IMR-90 (cell line): Measurements from ENCODE around the gene MYOM1. TPM values are rescaled to one million over a fixed set of nuclear protein-coding genes. Genes with fewer than 3 reads are reported as not detected.

Source experiments
- ATAC-seq: fragments of 200-7000 bp; cut with Tn5 transposase; 2 replicates; pipeline ENCODE4 v1.9.1; 2020; ENCODE audit warnings: low read depth, mild to moderate bottlenecking, moderate library complexity
- BruUV-seq: library from RNA; stranded (reverse); fragments of 400-500 nt; replicated peaks from 2 replicates; lab custom pipeline; 2021; lab: Mats Ljungman, UMichigan
- CTCF ChIA-PET: fragments of 300-600 bp; formaldehyde crosslinking; extraction: SDS; loops from one replicate; lab custom pipeline; 2021; ENCODE audit warnings: antibody characterized with exemption; lab: Yijun Ruan, JAX
- POLR2A ChIA-PET: fragments of 300-600 bp; sonication (Branson Sonifier 250); formaldehyde crosslinking; loops from one replicate; lab custom pipeline; 2022; ENCODE audit warnings: antibody characterized with exemption; ENCODE audit not compliant: unreplicated experiment; lab: Charles Lee
- DNase-seq: peaks from one replicate; pipeline ENCODE4 v3.0.0; 2013
- H2AFZ ChIP-seq: replicated peaks from 2 replicates; pipeline ENCODE3; 2013; ENCODE audit warnings: low read length, mild to moderate bottlenecking; ENCODE audit not compliant: poor library complexity
- H2AK5ac ChIP-seq: 2 replicates; pipeline ENCODE4 v1.6.1; 2013; ENCODE audit warnings: low read depth, low read length, inconsistent platforms
- H2AK9ac ChIP-seq: replicated peaks from 2 replicates; pipeline ENCODE3; 2013; ENCODE audit warnings: mild to moderate bottlenecking, low read depth, low read length, moderate library complexity; ENCODE audit not compliant: poor library complexity
- H2BK120ac ChIP-seq: 2 replicates; pipeline ENCODE4 v1.6.1; 2013; ENCODE audit warnings: low read depth, low read length, inconsistent platforms
- H2BK15ac ChIP-seq: 3 replicates; pipeline ENCODE4 v1.6.1; 2013; ENCODE audit warnings: low read depth, low read length, inconsistent platforms
- H2BK20ac ChIP-seq: 2 replicates; pipeline ENCODE4 v1.6.1; 2013; ENCODE audit warnings: low read depth, mild to moderate bottlenecking, inconsistent platforms, low read length, moderate library complexity
- H2BK5ac ChIP-seq: 2 replicates; pipeline ENCODE4 v1.6.1; 2013; ENCODE audit warnings: mild to moderate bottlenecking, low read depth, low read length, inconsistent platforms; ENCODE audit not compliant: poor library complexity, severe bottlenecking
- H3K14ac ChIP-seq: replicated peaks from 2 replicates; pipeline ENCODE4 v1.6.1; 2013; ENCODE audit warnings: low read depth, low read length, inconsistent platforms
- H3K18ac ChIP-seq: 2 replicates; pipeline ENCODE4 v1.6.1; 2013; ENCODE audit warnings: low read depth, low read length, control low read depth
- H3K23ac ChIP-seq: 2 replicates; pipeline ENCODE4 v1.6.1; 2013; ENCODE audit warnings: low read depth, low read length, inconsistent platforms
- H3K27ac ChIP-seq: 2 replicates; pipeline ENCODE4 v1.5.1; 2013; ENCODE audit warnings: mild to moderate bottlenecking, control low read depth, low read length; ENCODE audit not compliant: insufficient read depth
- H3K27me3 ChIP-seq: 2 replicates; pipeline ENCODE4 v1.6.1; 2013; ENCODE audit warnings: low read length; ENCODE audit not compliant: control insufficient read depth, insufficient read depth
- H3K36me3 ChIP-seq: 2 replicates; pipeline ENCODE4 v1.6.1; 2013; ENCODE audit warnings: low read length, mixed read lengths; ENCODE audit not compliant: control insufficient read depth, insufficient read depth
- H3K4ac ChIP-seq: 2 replicates; pipeline ENCODE4 v1.6.1; 2013; ENCODE audit warnings: low read depth, low read length, inconsistent platforms
- H3K4me1 ChIP-seq: 2 replicates; pipeline ENCODE4 v1.6.1; 2013; ENCODE audit warnings: low read length, mixed read lengths; ENCODE audit not compliant: control insufficient read depth, insufficient read depth
- H3K4me2 ChIP-seq: 2 replicates; pipeline ENCODE4 v1.6.1; 2013; ENCODE audit warnings: low read depth, mild to moderate bottlenecking, control low read depth, low read length, moderate library complexity
- H3K4me3 ChIP-seq: 2 replicates; pipeline ENCODE4 v1.5.1; 2013; ENCODE audit warnings: low read depth, mild to moderate bottlenecking, control low read depth, low read length, moderate library complexity; ENCODE audit not compliant: insufficient read depth
- H3K56ac ChIP-seq: 2 replicates; pipeline ENCODE4 v1.6.1; 2013; ENCODE audit warnings: low read length, inconsistent platforms; ENCODE audit not compliant: insufficient read depth; ENCODE audit errors: extremely low read depth
- H3K79me1 ChIP-seq, 2 experiments: 2 replicates each; pipeline ENCODE4 v1.6.1; 2013; ENCODE audit warnings: low read length in 2 of 2, inconsistent platforms in 1 of 2, low read depth in 1 of 2
- H3K9ac ChIP-seq: 2 replicates; pipeline ENCODE4 v1.6.1; 2013; ENCODE audit warnings: low read depth, low read length, control low read depth
- H3K9me1 ChIP-seq: 2 replicates; pipeline ENCODE4 v1.6.1; 2013; ENCODE audit warnings: low read length, inconsistent platforms; ENCODE audit not compliant: insufficient read depth
- H3K9me3 ChIP-seq: 2 replicates; pipeline ENCODE4 v1.6.1; 2013; ENCODE audit warnings: low read length; ENCODE audit not compliant: control insufficient read depth, insufficient read depth
- H4K20me1 ChIP-seq: 2 replicates; pipeline ENCODE4 v1.6.1; 2013; ENCODE audit warnings: low read length, inconsistent platforms; ENCODE audit not compliant: insufficient read depth
- H4K5ac ChIP-seq: 2 replicates; pipeline ENCODE4 v1.6.1; 2013; ENCODE audit warnings: mild to moderate bottlenecking, low read depth, low read length, control low read depth
- H4K8ac ChIP-seq, 2 experiments: 2 replicates each; pipeline ENCODE4 v1.6.1; 2013; ENCODE audit warnings: low read depth in 2 of 2, low read length in 2 of 2, control low read depth in 1 of 2, inconsistent platforms in 1 of 2
- H4K91ac ChIP-seq: 2 replicates; pipeline ENCODE4 v1.6.1; 2013; ENCODE audit warnings: low read depth, low read length, inconsistent platforms; ENCODE audit not compliant: insufficient read depth
- BHLHE40 ChIP-seq: fragments of 150-350 bp; IDR thresholded peaks from 2 replicates; pipeline ENCODE4 v1.6.1; 2016; ENCODE audit warnings: mild to moderate bottlenecking, low read depth, low read length
- CEBPB ChIP-seq: IDR thresholded peaks from 2 replicates; pipeline ENCODE4 v1.6.1; 2012; ENCODE audit warnings: low read depth, low read length, improper control_type of control experiment
- CHD1 ChIP-seq: IDR thresholded peaks from 2 replicates; pipeline ENCODE4 v1.6.1; 2012; ENCODE audit warnings: low read depth, low read length, improper control_type of control experiment
- FOS ChIP-seq: fragments of 150-350 bp; IDR thresholded peaks from 2 replicates; pipeline ENCODE4 v1.6.1; 2016; ENCODE audit warnings: low read depth, low read length
- MAFK ChIP-seq: IDR thresholded peaks from 2 replicates; pipeline ENCODE4 v1.6.1; 2012; ENCODE audit warnings: low read depth, low read length, improper control_type of control experiment
- MAZ ChIP-seq: IDR thresholded peaks from 2 replicates; pipeline ENCODE4 v1.6.1; 2012; ENCODE audit warnings: low read depth, mild to moderate bottlenecking, low read length, improper control_type of control experiment, moderate library complexity, borderline replicate concordance
- MXI1 ChIP-seq: IDR thresholded peaks from 2 replicates; pipeline ENCODE4 v1.6.1; 2012; ENCODE audit warnings: low read depth, mild to moderate bottlenecking, low read length, moderate library complexity, borderline replicate concordance
- NFE2L2 ChIP-seq: fragments of 150-350 bp; IDR thresholded peaks from 2 replicates; pipeline ENCODE4 v1.6.1; 2016; ENCODE audit warnings: low read depth, mild to moderate bottlenecking, low read length
- POLR2A ChIP-seq: IDR thresholded peaks from 2 replicates; pipeline ENCODE4 v1.6.1; 2012; ENCODE audit warnings: mild to moderate bottlenecking, low read depth, low read length
- RAD21 ChIP-seq: IDR thresholded peaks from 2 replicates; pipeline ENCODE4 v1.6.1; 2012; ENCODE audit warnings: low read length, improper control_type of control experiment
- RCOR1 ChIP-seq: IDR thresholded peaks from 2 replicates; pipeline ENCODE4 v1.6.1; 2012; ENCODE audit warnings: mild to moderate bottlenecking, low read length, improper control_type of control experiment; ENCODE audit not compliant: insufficient replicate concordance
- RFX5 ChIP-seq: IDR thresholded peaks from 2 replicates; pipeline ENCODE4 v1.8.0; 2012; ENCODE audit warnings: low read depth, mild to moderate bottlenecking, low read length, moderate library complexity
- SMC3 ChIP-seq: fragments of 150-350 bp; IDR thresholded peaks from 2 replicates; pipeline ENCODE4 v1.6.1; 2016; ENCODE audit warnings: low read depth, mild to moderate bottlenecking, antibody characterized with exemption, low read length, moderate library complexity
- WGBS, 2 experiments: methylation state at CpG; one replicate each; pipeline versions ENCODE4 v1.1.5 to v1.1.7; 2013; ENCODE audit warnings: missing lambda C conversion rate in 2 of 2; ENCODE audit not compliant: insufficient read length in 1 of 2; ENCODE audit errors: extremely low coverage in 2 of 2; 5-methylcytosine and 5-hydroxymethylcytosine counted together
- dilution Hi-C: fragments of 300-500 bp; cut with HindIII; formaldehyde crosslinking; loops from one replicate; pipeline ENCODE4 v1.14.3; 2018; ENCODE audit warnings: low sequenced_read_pairs; ENCODE audit not compliant: unreplicated experiment
- in situ Hi-C: fragments of 300-500 bp; cut with MboI; formaldehyde crosslinking; loops from 3 replicates; pipeline ENCODE4 v1.14.3; 2019; ENCODE audit warnings: low sequenced_read_pairs, inconsistent platforms, mixed read lengths
- intact Hi-C: fragments of 100-400 bp; cut with micrococcal nuclease; formaldehyde crosslinking; loops from 2 replicates; pipeline ENCODE4 v1.10.0; 2022
- polyA plus RNA-seq, 3 experiments: library from polyadenylated mRNA; depleted of rRNA; stranded (reverse); fragments of >200 nt; gene quantifications; 2 replicates each; pipeline ENCODE4 v1.2.3, GENCODE V29; 2012; ENCODE audit warnings: low replicate concordance in 1 of 3
- total RNA-seq: library from RNA; depleted of rRNA; stranded (reverse); fragments of >200 nt; gene quantifications from 2 replicates; pipeline ENCODE4 v1.2.3, GENCODE V29; 2012
- TF ChIP-seq, protein P1 (sequence below): fragments of 150-350 bp; IDR thresholded peaks from 2 replicates; pipeline ENCODE4 v1.6.1; 2016; ENCODE audit warnings: low read depth, mild to moderate bottlenecking, low read length, moderate library complexity, borderline replicate concordance
- TF ChIP-seq, protein P2 (sequence below): fragments of 150-350 bp; IDR thresholded peaks from 2 replicates; pipeline ENCODE4 v1.6.1; 2017; ENCODE audit warnings: mild to moderate bottlenecking, antibody characterized with exemption, low read length, low read depth
- TF ChIP-seq, protein P3 (sequence below): conservative IDR thresholded peaks from 2 replicates; pipeline ENCODE4 v1.5.1; 2012; ENCODE audit warnings: mild to moderate bottlenecking, low read depth, low read length, improper control_type of control experiment

The MYOM1 gene
- total and polyA plus RNA-seq, 2 of the 4 experiments (the other 2 are of a cell fraction), result under 0.01 to 0.10 TPM

DNA sequence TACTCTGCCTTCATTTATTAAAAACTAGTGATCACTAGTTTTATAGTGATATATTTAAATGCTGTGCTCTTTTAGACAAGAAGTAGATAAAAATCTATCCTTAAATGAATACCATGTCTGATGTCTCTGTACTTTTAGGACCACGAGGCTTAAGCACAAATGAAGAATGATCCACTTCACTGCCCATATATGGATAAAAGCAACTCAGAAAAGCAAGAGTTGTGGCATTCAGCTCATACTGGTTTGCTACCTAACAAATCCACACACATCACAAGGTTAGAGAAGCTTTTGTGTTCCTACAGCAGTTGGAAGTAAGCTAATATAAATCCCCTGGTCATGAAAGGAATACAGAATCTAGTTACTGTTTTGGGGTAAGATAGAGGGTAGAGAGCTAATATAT is 134.2 kb downstream of the MYOM1 start:
- H3K79me1 ChIP-seq, result no peaks in the 10 kb centered on the region
- in situ Hi-C loops, result no loop called here
- no peaks in the 10 kb centered on the region; the same call in 1 of the 2 replicates for H3K27me3 ChIP-seq
- ChIA-PET CTCF (no interaction called here), POLR2A (no interaction called here)
- WGBS, 2 experiments, result no CpG with 5 or more reads among the region's 1 CpG
- no peak overlapping the region for H4K5ac ChIP-seq
- H2AK9ac ChIP-seq, result no peak overlapping the region
- H3K9me3 ChIP-seq, result no peaks in the 10 kb centered on the region
- peaks cover 1% of the 10 kb centered on the region; the same call in 1 of the 2 replicates for H3K4me1 ChIP-seq
- no peak overlapping the region for H2BK5ac ChIP-seq
- H4K91ac ChIP-seq, result no peak overlapping the region
- DNase-seq, result no peak
- peaks cover 9% of the 10 kb centered on the region; the same call in 1 of the 2 replicates for H3K9me1 ChIP-seq
- no peak overlapping the region for H3K18ac ChIP-seq
- no peaks in the 10 kb centered on the region for H4K20me1 ChIP-seq
- no peak for TF ChIP-seq MAZ
- TF ChIP-seq RCOR1, result no peak
- TF ChIP-seq, protein P1, sequence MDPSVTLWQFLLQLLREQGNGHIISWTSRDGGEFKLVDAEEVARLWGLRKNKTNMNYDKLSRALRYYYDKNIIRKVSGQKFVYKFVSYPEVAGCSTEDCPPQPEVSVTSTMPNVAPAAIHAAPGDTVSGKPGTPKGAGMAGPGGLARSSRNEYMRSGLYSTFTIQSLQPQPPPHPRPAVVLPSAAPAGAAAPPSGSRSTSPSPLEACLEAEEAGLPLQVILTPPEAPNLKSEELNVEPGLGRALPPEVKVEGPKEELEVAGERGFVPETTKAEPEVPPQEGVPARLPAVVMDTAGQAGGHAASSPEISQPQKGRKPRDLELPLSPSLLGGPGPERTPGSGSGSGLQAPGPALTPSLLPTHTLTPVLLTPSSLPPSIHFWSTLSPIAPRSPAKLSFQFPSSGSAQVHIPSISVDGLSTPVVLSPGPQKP, result no peak
- no peak for TF ChIP-seq FOS
- TF ChIP-seq RFX5, result no peak
- no peak for TF ChIP-seq MAFK
- TF ChIP-seq CEBPB, result no peak
- TF ChIP-seq RAD21, result no peak
- TF ChIP-seq MXI1, result no peak
- TF ChIP-seq, protein P2, sequence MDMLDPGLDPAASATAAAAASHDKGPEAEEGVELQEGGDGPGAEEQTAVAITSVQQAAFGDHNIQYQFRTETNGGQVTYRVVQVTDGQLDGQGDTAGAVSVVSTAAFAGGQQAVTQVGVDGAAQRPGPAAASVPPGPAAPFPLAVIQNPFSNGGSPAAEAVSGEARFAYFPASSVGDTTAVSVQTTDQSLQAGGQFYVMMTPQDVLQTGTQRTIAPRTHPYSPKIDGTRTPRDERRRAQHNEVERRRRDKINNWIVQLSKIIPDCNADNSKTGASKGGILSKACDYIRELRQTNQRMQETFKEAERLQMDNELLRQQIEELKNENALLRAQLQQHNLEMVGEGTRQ, result no peak
- TF ChIP-seq NFE2L2, result no peak
- TF ChIP-seq, protein P3, sequence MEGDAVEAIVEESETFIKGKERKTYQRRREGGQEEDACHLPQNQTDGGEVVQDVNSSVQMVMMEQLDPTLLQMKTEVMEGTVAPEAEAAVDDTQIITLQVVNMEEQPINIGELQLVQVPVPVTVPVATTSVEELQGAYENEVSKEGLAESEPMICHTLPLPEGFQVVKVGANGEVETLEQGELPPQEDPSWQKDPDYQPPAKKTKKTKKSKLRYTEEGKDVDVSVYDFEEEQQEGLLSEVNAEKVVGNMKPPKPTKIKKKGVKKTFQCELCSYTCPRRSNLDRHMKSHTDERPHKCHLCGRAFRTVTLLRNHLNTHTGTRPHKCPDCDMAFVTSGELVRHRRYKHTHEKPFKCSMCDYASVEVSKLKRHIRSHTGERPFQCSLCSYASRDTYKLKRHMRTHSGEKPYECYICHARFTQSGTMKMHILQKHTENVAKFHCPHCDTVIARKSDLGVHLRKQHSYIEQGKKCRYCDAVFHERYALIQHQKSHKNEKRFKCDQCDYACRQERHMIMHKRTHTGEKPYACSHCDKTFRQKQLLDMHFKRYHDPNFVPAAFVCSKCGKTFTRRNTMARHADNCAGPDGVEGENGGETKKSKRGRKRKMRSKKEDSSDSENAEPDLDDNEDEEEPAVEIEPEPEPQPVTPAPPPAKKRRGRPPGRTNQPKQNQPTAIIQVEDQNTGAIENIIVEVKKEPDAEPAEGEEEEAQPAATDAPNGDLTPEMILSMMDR, result no peak
- no peak for TF ChIP-seq BHLHE40
- no peak for TF ChIP-seq SMC3
- no peak for TF ChIP-seq CHD1
- TF ChIP-seq POLR2A, result no peak
- no peak overlapping the region for H2AK5ac ChIP-seq
- no peak overlapping the region for H3K14ac ChIP-seq
- no peak overlapping the region for H2AFZ ChIP-seq
- H3K27ac ChIP-seq, result no peak overlapping the region
- intact Hi-C loops, result loop anchor here (5.0 kb wide), 1 partner anchor 58 kb away; no protein-coding TSS in a partner anchor
- H3K9ac ChIP-seq, result no peak overlapping the region
- no peak overlapping the region for H2BK20ac ChIP-seq
- no peak overlapping the region for H3K4me2 ChIP-seq
- no TSS peak for BruUV-seq
- no peak overlapping the region for H3K56ac ChIP-seq
- H2BK15ac ChIP-seq, result no peak overlapping the region
- no peak overlapping the region for H4K8ac ChIP-seq
- dilution Hi-C loops, result no loop called here
- no peak overlapping the region for H3K4ac ChIP-seq
- no peak overlapping the region for H3K4me3 ChIP-seq
- no peak overlapping the region for H3K23ac ChIP-seq
- no peak overlapping the region for H2BK120ac ChIP-seq
- H3K36me3 ChIP-seq, result no peaks in the 10 kb centered on the region
- no peak for ATAC-seq
